8988T (cell line): ENCODE data around the gene HOXB2.

Source experiments
- DNase-seq: peaks from one replicate; pipeline ENCODE4 v3.0.0; 2011

HOXB2 gene

DNA sequence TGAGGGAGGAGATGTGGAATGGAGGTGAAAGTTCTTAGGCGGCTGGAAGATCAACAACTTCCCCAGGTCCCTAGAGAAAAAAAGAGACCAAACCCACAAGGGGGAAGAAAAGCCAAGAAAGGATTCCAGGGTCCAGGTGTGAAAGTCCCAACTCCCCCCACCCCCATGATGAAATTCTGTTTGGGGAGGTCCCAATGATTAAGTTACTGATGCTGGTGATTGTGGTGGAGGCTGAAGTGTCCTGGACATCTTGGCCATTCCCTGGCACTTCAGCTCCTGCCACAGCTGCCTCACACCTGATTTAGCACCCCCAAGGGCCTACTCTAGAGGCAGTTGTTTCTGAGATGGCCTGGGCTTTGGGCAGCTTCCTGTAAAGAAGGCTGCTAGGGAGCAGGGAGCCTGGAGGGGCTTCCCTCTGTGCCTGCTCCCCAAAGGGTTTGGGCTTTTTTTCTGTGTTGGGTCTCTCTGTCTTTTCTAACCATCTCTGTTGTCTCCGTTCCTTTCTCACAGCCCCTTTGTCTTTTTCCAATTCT lies 20.2 kb upstream of the HOXB2 start:
- DNase-seq, result no peak

DNA sequence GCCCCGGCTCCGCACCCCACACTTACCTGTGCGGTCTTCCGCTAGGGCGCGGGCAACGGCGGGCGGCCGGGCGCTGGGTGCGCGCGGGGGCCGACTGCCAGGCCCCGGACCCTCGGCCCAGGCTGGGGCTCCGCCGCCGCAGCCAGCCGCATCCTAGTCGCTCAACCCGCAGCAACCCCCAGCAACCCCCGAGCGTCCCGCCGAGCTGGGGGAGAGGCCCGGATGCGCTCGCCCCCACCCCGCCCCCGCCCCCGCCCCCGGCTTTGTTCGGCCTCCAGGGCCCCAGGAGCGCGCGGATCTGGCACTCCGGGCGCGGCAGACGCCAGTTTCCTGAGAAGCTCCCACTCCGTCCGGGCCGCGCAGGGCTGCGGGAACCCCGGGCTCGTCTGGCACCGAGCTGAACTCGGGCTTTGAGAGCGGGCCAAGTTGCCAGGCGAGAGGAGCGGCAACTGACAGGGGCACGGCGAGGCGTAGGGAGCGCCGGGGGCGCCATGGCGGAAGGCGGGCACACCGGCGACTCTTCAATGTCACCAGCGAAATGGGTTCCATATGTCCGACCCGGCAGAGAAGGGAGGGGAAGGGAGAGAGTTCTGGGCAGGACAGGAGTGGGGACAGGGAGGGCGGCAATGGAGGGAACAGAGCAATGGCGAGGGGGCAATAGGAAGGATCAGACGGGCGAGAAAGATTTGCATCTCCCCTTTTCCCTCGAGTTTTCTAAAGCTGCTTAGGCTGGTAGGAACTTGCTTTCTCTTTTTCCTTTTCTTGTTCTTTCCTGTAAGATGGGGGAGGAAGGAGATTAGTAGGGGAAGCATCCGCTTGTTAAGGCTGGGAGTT lies 19.5 kb upstream of the HOXB2 start:
- DNase-seq, result no peak

DNA sequence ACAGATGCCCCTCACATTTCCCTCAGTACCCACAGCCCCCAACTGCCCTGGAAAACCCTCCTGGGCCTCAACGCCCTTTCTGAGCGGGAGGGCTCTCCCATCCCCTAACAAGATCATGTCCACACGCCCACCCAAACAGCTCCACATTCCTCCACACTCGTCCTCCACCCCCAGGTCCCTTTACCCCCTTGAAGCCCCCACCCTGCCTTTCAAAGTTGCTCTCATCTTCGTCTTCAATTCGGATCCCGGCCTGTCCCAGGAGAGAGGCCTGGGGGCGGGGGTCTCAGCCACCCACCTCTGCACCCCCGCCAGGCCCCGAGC lies 18.9 kb upstream of the HOXB2 start:
- DNase-seq, result no peak

DNA sequence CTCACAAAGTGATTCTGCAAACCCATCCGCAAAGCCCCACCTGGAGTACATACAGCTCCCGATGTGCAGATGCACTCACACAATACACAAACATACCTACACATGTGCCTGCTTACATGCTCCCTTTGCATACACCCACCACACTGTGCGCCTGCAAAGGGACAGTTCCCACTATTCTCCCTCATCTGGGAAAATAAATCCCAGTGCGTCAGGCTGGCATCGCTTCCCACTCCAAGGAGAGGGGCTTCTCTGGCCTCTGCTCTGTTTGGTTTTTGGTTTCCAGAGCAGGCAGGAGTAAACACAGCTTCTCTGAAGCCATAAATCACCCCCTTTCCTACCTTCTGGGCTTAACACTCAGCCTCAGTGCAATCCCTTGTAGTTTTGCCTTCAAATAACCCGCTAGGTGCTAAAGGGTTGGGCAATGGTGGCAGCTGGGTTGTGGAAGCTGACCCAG lies 18.5 kb upstream of the HOXB2 start:
- DNase-seq, result no peak

DNA sequence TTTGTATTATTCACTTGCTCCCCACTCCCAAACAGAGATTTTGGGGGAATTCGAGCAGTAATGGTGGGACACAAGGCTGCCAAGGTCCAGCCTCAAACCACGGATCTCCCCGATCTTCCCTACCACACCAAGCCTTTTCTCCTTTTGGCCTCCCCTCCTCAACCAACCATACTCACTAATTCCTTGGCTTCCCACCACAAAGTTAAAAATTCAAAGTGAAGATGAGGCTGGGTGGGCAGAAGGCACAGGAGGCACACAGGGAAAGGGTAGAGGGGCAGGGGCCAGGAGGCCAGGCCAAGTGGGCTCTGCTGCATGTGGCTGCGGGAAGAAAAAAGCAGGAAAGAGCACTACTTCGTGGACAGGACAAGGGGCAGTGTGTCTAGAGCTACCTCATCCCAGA lies 18.0 kb upstream of the HOXB2 start:
- no peak for DNase-seq

DNA sequence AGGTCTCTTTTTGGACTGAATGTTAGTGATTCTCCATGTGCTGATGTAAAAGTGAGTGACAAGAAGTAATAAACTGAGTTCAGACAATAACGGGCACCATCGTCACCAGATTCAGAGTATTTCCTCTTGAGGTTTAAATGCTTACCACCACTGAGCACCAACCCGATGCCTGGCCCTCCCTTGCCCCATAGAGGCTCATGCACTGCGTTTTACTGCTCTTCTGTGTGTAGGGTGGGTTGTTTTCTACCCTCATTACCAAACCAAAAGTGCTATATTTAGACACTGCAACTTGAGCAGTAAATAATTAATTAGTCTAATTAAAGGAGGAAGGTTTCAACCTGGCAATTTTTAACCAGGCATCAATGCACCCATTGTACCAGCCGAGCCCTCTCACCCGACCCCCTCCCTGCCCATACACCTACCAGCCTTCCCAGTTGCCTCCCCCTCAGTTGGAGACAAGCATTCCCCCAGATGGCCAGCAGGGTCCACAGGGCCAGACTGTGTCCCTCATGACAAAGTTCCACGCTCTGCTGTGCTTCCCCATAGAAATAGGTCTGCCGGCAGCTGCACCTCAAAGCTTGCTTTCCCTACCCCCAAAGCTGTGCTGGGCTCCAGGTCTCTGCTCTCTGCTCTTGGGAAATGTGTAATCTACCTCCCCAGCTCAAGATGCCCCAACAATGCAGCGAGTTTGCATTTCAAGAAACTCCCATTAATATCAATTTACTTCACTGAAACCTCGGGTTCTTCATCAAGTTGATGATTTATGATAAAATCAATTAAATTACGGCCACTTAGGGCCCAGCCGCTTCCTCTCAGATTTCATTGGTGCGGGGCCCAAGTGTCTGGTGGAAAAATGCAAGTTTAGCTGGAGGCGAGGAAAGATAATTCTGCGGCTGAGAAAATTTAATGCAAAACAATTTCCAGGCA lies 17.2 kb upstream of the HOXB2 start:
- peak; percentile 93 for DNase-seq

DNA sequence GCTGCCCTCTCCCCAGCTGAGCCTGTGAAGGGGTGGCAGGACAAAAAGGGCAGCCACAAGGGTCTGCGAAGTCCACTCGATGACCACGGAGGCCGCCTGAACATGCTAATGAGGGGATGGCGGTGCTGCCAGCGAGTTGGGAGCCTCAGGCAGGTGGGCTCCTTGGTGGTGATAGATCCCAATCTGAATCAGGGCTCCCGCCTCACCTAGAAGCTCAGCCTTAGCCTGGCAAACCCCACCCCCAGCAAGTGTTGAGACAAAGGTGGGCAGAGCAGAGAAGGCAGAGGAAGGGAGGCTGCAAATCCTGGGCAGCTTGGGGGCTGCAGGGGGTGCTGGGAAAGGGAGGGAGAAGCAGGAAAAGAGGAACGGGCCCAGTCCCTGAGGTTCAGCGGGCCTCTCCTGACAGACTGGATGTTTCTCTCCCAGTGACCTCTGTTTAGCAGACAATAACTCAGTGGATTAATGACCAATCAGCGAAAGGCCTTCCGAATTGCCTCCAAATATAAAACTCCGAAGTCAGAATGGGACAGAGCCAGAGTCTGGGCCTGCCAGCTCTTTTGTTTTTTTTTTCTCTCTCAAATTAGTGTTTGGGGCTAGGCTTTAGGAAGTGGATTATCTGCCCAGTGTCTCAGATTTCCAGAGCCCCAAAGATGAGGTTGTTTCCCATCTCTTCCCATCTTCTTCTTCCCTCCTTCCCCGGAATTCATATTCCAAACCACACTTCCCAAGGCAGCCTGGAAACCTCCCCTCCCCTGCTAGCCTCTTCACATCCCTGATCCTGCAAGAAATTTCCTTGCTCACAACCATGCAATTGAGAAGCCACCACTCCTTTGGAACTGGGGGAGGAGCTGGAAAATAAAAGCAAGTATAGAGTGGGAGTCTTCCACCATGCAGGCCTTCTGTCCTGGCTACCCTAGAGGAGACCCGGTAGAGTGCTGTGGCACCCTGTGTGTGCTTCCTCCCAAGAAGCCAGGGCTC lies 15.2 kb upstream of the HOXB2 start:
- DNase-seq, result no peak

DNA sequence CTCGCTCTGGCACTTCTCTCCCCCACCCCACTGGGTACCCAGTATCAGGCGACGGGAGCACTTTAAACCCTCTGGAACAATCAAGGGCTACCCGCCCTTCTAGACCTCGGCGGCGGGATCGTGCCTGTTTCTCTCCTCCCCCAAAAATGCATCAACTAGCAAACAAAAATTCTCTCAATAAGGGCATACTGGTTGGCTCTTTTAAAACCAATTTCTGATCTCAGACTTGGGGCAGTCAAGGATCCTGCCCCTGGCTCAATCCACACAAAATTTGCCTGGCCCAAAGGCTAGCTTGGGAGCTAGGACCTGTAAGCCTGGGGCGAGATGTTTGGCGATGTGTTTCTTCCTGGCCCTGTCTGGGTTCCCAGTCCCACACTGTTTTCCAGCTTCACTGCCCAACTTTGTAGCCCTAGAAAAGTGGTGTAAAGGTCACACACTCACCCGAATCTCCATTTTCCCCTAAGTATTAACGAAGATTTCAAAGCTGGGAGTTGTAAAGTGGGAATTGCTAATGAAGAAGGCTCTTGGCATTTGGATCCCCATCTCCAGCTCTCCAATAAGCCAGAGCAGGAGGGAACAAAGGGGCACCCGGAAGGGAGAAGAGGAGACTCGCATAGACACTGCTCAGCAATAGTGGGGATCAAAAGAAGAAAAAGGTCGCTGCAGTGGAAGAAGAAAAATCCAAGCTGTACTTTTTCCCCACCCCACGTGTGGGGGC lies 14.4 kb upstream of the HOXB2 start:
- no peak for DNase-seq

DNA sequence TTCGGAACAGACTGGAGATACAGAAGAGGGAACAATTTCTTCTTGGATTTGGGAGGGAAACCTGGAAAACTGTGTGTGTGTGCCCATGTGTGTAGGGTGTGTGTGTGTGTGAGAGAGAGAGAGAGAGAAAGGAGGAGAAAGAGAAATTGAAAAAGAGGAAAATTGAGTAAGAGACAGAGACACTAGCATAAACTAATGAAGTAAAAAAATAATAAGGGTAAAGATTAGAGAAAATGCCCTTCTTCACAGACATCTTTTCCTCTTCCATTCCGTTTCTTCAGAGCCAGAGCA lies 13.9 kb upstream of the HOXB2 start:
- no peak for DNase-seq

DNA sequence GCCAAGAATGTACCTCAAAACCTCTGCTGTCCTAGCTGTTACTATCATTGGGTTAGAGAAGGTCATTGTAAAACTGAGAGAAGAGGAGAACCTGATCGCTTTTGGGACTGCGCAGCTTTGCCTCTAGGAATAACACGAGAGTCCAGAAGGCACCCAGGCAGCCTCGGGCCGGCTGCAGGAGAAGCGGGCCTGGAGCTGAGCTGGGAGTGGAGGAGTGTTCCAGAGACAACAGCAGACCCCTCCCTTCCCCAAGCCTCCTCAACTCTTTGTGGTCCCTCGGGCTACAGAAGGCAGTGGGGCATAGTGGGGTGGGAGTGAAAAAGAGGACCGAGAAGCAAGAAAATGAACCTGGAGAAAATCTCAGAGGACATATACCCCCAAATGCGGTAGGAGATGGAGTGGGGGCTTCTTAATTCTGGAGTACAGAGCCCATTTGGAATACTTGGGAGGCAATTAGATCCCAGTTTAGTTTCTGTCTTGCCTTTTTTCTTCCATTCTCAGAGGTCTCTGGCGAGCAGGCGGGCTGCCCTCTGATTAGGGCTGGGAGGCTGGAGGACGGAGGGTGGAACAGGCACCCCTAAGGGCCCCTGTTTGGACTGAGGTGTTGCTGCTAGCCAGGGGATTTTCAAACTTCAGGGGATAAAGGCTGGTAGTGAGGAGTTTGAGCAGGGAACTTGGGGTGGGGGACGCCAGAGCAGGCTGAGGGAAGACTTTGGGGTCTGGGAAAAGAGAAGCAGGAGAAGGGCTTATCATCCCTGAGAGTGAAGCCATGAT lies 13.3 kb upstream of the HOXB2 start:
- DNase-seq, result no peak

DNA sequence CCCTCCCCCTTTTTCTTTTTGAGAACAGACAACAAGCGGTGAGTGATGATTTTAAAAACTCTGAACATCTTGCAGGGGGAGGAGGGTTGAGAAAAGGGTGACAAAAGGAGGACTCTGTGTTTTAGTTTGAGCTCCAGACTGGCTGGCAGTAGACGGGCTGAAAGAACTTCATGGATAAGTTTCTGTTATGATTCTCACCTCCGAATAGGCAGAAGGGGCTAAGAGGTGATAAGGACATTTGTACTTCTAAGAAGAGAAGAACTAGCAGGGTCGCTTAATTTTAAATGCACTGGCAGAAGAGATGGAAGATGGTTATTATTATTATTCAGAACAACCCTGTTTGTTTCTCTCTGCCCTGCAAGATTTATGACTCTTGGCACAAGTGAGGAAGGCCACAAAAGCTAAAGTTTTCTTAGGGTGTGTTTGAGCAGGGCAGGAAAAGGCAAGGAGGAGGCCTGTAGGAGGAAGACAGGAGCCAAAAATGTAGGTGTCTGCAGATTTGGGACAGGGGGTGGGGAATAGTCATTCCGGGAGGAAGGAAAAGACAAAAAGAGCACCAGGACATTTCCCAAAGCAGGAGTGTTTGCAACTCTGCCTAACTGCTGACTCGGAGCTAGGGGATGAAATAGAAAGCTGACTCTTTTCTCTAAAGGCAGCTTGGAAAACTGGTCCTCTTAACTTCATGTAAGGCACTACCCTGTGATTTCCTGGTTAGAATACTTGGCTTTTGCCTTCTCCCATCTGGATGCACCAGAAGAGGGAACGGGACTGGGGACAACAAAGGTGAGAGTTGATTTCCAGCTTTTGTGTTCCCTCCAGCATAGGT lies 11.9 kb upstream of the HOXB2 start:
- DNase-seq, result no peak

DNA sequence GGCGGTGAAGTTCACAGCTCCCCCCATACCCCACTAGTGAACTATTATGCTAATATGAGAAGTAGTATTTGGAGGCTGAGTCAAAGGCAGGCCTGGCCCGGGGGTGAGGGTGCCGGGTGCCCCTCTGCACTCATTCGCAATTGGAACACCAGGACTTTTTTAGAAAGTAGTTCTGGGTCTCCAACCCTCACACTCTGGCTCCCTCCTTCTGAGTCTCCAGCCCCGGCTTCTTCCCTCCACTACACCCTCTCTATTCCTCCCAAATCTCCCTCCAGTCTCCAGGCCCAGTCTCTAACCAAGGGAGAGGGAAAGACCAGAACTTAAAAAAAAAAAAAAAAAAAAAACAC lies 11.3 kb upstream of the HOXB2 start:
- no peak for DNase-seq

DNA sequence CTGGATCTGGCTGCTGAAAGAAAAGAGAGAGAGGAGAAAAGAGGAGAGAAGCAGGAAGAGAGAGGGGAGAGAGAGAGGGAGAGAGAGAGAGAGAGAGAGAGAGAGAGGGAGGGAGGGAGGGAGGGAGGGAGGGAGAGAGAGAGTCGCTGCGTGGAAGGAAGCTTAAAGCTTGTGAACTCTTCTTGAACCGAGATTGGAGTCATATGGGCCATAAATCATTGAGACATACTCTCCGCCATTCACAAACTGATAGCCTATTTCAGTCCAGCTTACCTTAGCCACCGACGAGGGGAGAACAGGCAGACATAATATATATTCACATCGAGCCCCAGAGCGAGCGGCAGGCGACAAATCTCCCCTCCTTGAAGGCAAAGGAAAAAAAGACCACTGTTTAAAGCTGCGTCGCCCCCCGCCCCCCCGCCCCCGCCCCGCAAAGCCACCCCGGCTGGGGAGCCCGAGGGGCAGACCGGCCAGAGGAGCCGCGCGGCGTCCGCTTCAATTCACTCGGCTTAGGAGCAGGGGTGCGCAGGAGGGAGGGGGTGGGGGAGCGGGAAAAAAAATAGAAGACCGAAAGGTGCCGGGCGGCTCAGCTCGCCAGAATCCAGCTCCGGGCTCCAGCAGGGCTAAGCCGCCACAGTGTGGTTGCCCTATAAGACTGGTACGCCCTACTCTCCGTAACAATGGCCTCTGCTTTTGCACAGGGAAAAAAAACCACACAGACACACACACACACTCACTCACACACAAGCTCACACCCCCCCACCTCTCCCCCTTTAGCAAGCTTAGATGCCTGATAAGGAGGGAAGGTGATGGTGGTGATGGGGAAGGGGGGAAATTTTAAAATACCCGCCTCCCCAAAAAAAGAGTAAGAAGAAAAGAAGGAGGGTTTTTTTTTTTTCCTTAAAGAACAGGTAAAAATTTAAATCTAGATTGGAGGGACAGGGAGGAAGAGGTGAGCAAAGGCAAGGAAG lies 10.6 kb upstream of the HOXB2 start:
- peak; percentile 91 for DNase-seq

DNA sequence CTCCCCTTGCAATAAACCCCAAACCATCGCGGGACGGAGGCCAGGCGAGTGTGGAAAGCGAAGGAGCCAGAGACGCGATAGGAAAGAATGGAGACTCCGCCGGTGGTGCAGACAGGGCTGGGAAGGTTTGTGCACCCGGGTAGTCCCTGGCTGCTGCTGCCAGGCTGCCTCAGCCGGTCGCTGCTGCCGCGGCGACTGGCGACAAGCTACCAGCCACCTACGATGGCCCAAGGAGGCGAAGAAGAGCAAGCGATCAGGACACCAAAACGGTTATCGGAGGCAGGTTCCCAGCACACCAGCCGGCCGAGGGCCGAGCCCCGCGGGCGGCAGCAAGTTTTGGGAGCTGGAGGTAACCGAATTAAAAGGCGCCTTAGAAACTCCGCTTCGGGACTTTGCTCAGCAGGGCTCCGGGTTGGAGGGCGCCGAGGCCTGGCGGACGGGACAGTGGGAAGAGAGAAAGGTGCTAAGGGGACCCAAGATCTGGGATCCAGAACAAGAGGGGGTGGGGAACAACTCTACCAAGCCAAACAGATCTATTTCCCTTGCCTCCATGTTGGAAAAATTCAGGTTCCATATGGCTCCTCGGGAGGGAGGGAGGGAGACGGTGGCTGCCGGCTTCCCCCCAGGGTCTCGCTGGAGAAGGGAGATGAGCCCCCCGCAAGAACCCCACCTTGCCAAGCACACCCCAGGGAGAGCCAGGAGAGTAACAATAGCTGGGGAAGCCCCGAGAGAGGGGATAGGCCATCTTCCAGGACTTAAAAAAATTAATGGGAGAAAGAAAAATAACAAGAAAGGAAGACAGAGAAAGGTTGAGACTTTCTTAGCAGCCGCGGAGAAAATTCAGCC lies 9.7 kb upstream of the HOXB2 start:
- DNase-seq, result no peak

DNA sequence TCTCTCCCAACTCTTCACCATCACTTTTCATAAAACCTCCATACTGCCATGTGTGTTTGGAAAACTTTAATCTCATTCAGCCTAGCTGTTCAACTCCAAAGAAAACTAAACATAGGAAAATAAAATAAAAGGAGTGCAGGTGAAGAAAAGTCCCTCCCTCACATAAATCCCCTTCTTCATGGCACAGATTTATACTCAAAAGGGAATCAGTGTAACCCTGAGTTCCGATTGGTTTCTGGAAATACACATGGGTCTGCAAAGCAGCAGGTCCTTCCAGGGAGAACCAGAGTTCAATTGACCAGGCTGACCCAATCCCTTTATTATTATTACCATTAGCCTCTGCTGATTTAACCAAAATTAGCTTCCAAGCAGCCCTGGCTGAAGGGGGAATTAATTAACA lies 8.9 kb upstream of the HOXB2 start:
- no peak for DNase-seq

DNA sequence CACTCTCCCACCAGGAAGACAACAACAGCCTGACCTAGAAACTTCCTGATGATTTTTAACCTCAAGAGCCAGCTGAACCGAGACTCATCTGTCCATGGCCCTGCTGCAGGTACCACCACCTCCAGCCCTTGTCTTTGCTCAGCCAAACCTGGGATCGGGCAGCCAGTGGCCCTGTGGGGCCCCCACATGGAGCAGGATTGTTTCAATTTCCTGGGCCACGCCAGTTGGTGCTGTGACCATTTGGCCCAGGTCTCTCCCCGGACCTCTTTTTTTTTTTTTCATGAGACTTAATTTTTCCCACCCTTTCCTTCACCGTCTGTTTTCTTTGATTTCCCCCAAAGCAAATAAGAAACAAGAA lies 8.3 kb upstream of the HOXB2 start:
- no peak for DNase-seq

DNA sequence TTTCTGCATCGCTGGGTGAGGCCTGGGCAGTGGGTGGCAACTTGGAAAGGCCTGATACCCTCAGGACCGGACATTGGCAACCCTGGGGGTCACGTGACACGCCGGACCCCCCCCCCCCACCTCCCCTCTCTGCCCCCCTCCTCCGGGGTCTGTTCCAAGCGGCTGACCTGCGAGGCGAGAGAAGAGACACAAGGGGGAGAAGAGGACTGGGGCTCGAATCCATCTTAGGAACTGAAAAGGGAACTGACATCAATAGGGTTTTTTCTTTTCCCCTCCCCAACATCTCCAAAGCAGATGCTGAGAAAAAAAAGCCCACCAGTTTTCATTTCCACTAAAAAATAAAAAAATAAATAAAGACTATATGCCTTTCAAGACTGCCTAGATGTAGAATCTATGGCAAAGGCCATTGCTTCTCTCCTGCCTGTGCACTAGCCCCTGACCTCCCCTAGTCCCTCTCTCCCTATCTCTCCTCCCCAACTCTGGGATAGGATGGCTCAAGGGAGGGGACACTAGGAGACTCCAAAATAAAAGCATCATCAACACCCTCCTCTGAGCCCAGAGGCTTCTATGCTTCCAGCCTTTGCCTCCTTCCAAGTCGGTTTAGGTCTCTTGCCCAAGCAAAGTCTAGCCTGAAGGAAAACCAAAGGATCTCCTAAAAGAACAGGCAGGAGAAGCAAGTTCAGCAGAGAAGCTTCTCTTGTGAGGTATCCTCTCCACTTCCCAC lies 7.7 kb upstream of the HOXB2 start:
- no peak for DNase-seq
